ENCODE results near the gene RPRD1B.
A peak's percentile ranks its signal among the peaks of the same experiment; 100 is the strongest.

The RPRD1B gene

GRCh38 chr20:38040276-38040675 is 6.7 kb downstream of the RPRD1B start:
- no peak for DNase-seq (ENCODE audit: low spot score)

- peak; percentile 62 for DNase-seq (ENCODE audit: low spot score)
Measured at GRCh38 chr20:38043512-38044300, 10.2 kb downstream of the RPRD1B start.

GRCh38 chr20:38044685-38045084 is 11.1 kb downstream of the RPRD1B start:
- no peak for DNase-seq (ENCODE audit: low spot score)

- DNase-seq (ENCODE audit: low spot score): no peak
Measured at GRCh38 chr20:38046572-38046971, 13.0 kb downstream of the RPRD1B start.

DNA sequence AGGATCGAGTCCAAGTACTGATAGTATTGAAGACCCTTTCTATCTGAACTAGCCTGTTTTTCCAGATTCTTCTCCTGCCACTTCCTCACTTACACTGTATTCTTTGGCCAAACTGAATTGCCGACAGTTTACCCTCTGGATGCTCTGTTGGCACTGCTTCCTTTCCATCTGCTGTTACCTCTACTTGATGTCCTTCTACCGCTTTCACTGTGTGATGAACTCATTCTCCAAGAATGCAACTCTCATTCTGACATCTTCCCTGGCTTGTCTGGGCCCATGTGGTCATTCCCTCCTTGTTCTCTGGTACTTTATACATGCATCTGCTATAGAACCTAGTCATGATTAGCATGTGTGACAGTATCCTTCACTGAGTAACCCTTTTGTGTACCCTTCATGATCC is 16.3 kb downstream of the RPRD1B start:
- peak; percentile 60 for DNase-seq (ENCODE audit: low spot score)

GRCh38 chr20:38050686-38051085 is 17.1 kb downstream of the RPRD1B start:
- DNase-seq (ENCODE audit: low spot score): peak; percentile 25

DNA sequence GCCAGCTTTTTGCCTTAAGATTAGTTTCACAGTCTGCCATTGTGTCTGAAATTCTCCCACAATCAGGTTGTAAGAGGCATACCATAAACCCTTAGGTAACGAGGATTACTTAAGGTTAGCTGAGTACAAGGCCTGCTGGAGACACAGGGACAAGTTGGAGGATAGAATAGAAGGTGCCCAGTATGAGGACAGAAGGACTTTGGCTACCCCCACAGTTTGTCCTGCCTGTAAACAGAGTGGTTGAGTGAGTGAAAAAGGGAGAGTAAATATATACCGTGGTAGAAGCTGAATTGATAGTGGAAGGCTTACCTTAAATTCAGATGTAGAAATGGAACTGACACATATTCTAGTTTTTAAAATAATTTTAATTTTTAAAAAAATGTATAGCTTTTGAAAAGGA is 19.3 kb downstream of the RPRD1B start:
- no peak for DNase-seq (ENCODE audit: low spot score)

GRCh38 chr20:38054647-38055046 is 21.1 kb downstream of the RPRD1B start:
- DNase-seq (ENCODE audit: low spot score): no peak

- DNase-seq (ENCODE audit: low spot score): no peak
Measured at GRCh38 chr20:38055294-38055693, 21.7 kb downstream of the RPRD1B start.

DNA sequence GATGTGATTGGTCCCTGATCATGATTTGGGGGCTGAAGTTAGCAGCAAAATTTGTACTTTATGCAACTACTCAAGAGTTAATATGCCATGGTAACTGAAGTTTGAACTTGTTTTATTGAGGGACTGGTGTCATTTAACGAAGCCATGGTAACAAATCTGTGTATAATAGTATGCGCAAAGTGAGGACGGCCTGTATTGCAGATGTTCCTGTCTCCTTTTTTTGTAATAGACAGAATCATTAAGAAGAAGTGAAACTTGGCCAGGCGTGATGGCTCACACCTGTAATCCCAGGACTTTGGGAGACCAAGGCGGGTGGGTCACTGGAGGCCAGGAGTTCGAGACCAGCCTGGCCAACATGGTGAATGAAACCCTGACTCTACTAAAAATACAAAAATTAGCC is 22.3 kb downstream of the RPRD1B start:
- DNase-seq (ENCODE audit: low spot score): no peak

- DNase-seq (ENCODE audit: low spot score): peak; percentile 82
Measured at GRCh38 chr20:38057351-38057972, 23.9 kb downstream of the RPRD1B start.

GRCh38 chr20:38059832-38060231 is 26.3 kb downstream of the RPRD1B start:
- DNase-seq (ENCODE audit: low spot score): no peak

- no peak for DNase-seq (ENCODE audit: low spot score)
Measured at GRCh38 chr20:38060536-38060935, 27.0 kb downstream of the RPRD1B start.

DNA sequence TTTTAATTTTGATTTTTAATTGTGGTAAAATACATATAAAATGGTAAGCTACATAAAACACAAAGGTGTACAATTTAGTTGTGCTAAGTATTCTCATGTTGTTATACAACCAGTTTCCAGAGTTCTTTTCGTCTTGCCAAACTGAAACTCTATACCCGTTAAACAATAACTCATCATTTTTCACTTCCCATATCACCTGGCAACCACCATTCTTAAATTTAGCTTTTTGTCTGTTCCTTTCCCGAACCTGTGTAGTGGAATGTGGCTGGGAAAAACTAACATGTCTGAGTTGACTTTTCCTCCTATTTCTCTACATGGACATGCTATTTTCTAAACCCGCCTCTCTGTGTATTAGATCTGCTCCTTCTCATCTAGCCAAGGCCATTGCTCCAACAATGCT is 27.6 kb downstream of the RPRD1B start:
- no peak for DNase-seq (ENCODE audit: low spot score)

- no peak for DNase-seq (ENCODE audit: low spot score)
Measured at GRCh38 chr20:38062890-38063289, 29.3 kb downstream of the RPRD1B start.

DNA sequence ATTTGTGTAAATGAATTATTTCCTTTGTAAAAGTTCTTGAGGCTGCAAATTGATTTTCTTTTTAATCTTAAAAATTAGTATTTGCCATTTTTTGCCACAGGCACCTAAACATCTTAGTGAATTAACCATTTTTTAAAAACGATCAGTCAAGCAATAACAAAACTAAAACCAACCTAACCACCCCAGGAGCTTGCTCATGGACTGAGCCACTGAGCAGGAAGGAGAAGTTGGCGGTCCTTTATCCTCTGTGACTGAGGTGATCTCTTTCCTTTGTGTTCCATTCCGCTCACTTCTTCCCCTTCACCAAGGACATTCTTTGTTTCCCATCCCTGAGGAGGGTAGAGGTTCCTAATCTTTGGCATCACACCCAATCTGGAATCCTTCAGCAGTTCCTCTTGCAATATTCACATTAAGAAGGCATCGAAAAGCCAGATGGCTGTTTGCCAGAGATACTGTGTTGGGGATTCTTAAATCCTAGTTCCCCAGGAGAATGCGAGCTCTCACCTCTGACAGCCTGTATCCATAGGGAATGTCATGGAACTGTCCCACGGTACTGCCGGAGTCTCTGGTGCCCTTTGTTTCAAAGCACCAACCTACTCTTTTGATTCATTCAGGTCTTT is 30.5 kb downstream of the RPRD1B start:
- DNase-seq (ENCODE audit: low spot score): no peak

DNA sequence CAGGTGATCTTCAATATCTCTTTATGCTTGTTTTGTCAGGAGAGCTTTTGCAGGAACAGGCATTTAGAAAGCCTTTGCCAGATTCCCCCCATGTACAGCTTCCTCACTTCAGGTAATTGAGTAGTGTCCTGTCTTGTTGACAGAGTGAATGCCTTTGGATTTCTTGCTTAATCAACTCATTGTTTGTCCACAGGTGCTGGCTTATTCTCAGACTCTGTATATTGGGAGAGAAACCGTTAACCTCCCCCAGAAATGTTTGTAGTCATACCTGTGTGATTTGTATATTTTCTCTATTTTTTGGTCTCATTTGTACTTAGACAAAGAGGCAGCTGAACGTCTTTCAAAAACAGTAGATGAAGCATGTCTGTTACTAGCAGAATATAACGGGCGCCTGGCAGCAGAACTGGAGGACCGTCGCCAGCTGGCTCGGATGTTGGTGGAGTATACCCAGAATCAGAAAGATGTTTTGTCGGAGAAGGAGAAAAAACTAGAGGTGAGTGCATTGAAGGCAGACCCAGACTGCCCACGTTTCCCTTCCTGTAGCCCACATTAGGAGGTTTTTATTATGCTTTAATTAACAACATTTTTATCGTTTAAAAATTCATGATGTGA is 32.3 kb downstream of the RPRD1B start:
- no peak for DNase-seq (ENCODE audit: low spot score)

GRCh38 chr20:38066969-38067716 is 33.6 kb downstream of the RPRD1B start:
- DNase-seq (ENCODE audit: low spot score): no peak

DNA sequence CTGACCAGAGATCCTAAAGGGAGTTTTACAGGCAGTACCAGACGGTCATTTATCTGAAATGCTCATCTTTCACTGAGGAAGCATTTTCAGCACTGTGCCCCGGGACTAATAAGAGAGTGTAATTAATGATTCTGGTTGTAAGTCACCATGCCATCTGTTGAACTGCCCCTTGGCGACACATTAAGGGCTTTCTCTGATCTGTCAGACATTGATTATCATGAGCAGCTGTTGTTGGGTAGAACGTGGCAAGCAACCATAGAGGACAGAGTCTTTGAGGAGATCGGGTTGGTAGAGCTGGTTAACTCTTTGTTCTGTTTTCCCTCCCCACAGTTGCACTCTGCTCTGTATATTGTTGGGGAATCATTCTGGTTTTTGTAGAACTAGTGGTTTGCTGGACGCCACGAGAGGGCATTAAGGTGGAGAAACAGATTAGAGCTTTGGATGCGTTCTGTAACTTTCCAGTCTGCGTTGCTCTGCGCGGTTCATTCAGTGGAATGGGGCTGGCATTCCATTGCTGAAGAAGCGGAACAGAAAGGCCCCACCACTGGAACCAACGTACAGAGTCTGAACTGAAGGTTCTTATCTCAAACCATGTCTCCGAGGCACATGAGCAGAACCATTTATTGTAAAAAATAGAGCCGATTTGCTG is 34.3 kb downstream of the RPRD1B start:
- DNase-seq (ENCODE audit: low spot score): no peak

DNA sequence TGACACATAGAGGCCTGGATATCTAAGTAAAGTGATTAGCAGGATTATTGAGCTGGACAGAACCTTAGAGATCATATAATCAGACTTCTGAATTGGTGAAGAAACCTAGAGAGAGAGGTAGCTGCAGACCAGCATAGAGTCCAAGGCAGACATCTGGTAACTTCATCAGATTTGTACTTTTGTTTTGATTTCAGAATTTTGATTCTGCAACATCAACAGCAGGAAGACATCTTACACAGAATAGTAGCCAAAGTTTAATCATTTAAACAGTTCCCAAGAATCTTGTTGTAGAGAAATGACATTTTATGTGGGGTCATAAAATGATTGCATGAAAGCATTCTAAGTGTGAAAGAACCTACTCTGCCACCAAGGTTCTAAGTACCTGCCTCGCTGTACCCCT is 39.4 kb downstream of the RPRD1B start:
- no peak for DNase-seq (ENCODE audit: low spot score)

GRCh38 chr20:38073307-38074071 is 39.9 kb downstream of the RPRD1B start:
- peak; percentile 86 for DNase-seq (ENCODE audit: low spot score)

Measured in AG08395 (cell line).